ENCODE measurements around the gene FKBP15. TPM values are rescaled to one million over a fixed set of nuclear protein-coding genes. Genes with fewer than 3 reads are reported as not detected.
A peak's percentile ranks its signal among the peaks of the same experiment; 100 is the strongest.

Gene FKBP15
- total and polyA plus RNA-seq, 2 of the 13 experiments (the other 11 are each of a cell fraction or from before 2014, with no cell fraction given), result 12.3 to 18.6 TPM

- peak; percentile 85 for TF ChIP-seq ARID4A (CRISPR knock-in tag; IDR thresholded peaks at IDR 0.05; ENCODE audit: borderline replicate concordance)
- TF ChIP-seq TARDBP (CRISPR knock-in tag; IDR thresholded peaks at IDR 0.05), result peak; percentile 46; the same call in 1 of the 2 replicates
- TF ChIP-seq CHD2 (IDR thresholded peaks at IDR 0.05; ENCODE audit: low read depth, low read length), result peak; percentile 74
- TF ChIP-seq TCF7L2 (IDR thresholded peaks at IDR 0.05; ENCODE audit: low read depth, low read length), result no peak
- peak; percentile 25; the same call in 1 of the 2 replicates for TF ChIP-seq ZNF629 (CRISPR knock-in tag; conservative IDR thresholded peaks at IDR 0.05)
- no peak for TF ChIP-seq ZNF607 (CRISPR knock-in tag; IDR thresholded peaks at IDR 0.05; ENCODE audit: borderline replicate concordance)
- peak; percentile 57; the same call in 1 of the 2 replicates for TF ChIP-seq DR1 (CRISPR knock-in tag; IDR thresholded peaks at IDR 0.05)
- no peak for TF ChIP-seq MXD1 (CRISPR knock-in tag; IDR thresholded peaks at IDR 0.05)
- no peak for TF ChIP-seq CBX1 (IDR thresholded peaks at IDR 0.05; ENCODE audit: low read depth)
- no peak for TF ChIP-seq RFXANK (CRISPR knock-in tag; IDR thresholded peaks at IDR 0.05)
- no peak for TF ChIP-seq PTBP1 (IDR thresholded peaks at IDR 0.05; ENCODE audit: low read depth, low read length, poor library complexity, severe bottlenecking)
- TF ChIP-seq BCL3 (CRISPR knock-in tag; IDR thresholded peaks at IDR 0.05), result no peak
- 0 out of 2 replicates have a peak, but pooled peaks have one; percentile 49 for TF ChIP-seq THRA (CRISPR knock-in tag; IDR thresholded peaks at IDR 0.05; ENCODE audit: borderline replicate concordance)
- no peak for TF ChIP-seq NFE2 (CRISPR knock-in tag; IDR thresholded peaks at IDR 0.05)
- TF ChIP-seq RERE (CRISPR knock-in tag; IDR thresholded peaks at IDR 0.05; ENCODE audit: low read depth), result no peak
These were observed 70.1 kb downstream of the FKBP15 start, which contains the start of gene SLC31A2 (continued) for GRCh38 chr9:113150670-113151611.

All from HepG2 (cell line).